H9 (cell line): ENCODE measurements around the gene CATSPERE. TPM values are rescaled to one million over a fixed set of nuclear protein-coding genes. Genes with fewer than 3 reads are reported as not detected.

ENCODE experiments used
- DNase-seq: peaks from one replicate; pipeline ENCODE4 v3.0.0-alpha.2; 2017
- H2AFZ ChIP-seq: one replicate; pipeline ENCODE4 v1.6.1; 2013; ENCODE audit warnings: mild to moderate bottlenecking, low read length, control low read depth, moderate library complexity
- H2AK5ac ChIP-seq: 2 replicates; pipeline ENCODE4 v1.6.1; 2013; ENCODE audit warnings: low read length, control low read depth, mixed read lengths; ENCODE audit not compliant: insufficient read length
- H2BK120ac ChIP-seq: one replicate; pipeline ENCODE4 v1.6.1; 2013; ENCODE audit warnings: low read depth, mild to moderate bottlenecking, low read length, control low read depth, inconsistent platforms; ENCODE audit not compliant: poor library complexity, severe bottlenecking
- H2BK12ac ChIP-seq: 2 replicates; pipeline ENCODE4 v1.6.1; 2013; ENCODE audit warnings: low read length, control low read depth, mixed read lengths, low read depth; ENCODE audit not compliant: insufficient read length
- H2BK15ac ChIP-seq: 2 replicates; pipeline ENCODE4 v1.6.1; 2013; ENCODE audit warnings: low read depth, low read length, control low read depth
- H2BK20ac ChIP-seq: one replicate; pipeline ENCODE4 v1.6.1; 2013; ENCODE audit warnings: low read depth, mild to moderate bottlenecking, low read length, control low read depth, inconsistent platforms; ENCODE audit not compliant: poor library complexity, severe bottlenecking
- H2BK5ac ChIP-seq: 2 replicates; pipeline ENCODE4 v1.6.1; 2013; ENCODE audit warnings: low read length, control low read depth, mixed read lengths; ENCODE audit not compliant: insufficient read length
- H3K14ac ChIP-seq: 2 replicates; pipeline ENCODE4 v1.6.1; 2013; ENCODE audit warnings: low read length, control low read depth; ENCODE audit not compliant: insufficient read depth
- H3K18ac ChIP-seq: 2 replicates; pipeline ENCODE4 v1.6.1; 2013; ENCODE audit warnings: low read depth, mild to moderate bottlenecking, mixed read lengths, low read length, control low read depth; ENCODE audit not compliant: insufficient read length
- H3K23ac ChIP-seq: 2 replicates; pipeline ENCODE4 v1.6.1; 2013; ENCODE audit warnings: low read length, control low read depth, mixed read lengths, low read depth; ENCODE audit not compliant: insufficient read length
- H3K23me2 ChIP-seq: 2 replicates; pipeline ENCODE4 v1.6.1; 2013; ENCODE audit warnings: low read depth, mild to moderate bottlenecking, mixed read lengths, low read length, control low read depth; ENCODE audit not compliant: insufficient read length, poor library complexity, severe bottlenecking
- H3K27ac ChIP-seq: 2 replicates; pipeline ENCODE4 v1.5.1; 2013; ENCODE audit warnings: low read length, control low read depth, mixed read lengths, low read depth; ENCODE audit not compliant: insufficient read length
- H3K27me3 ChIP-seq: 2 replicates; pipeline ENCODE4 v1.6.1; 2013; ENCODE audit warnings: low read length, control low read depth, inconsistent platforms; ENCODE audit not compliant: insufficient read depth
- H3K4ac ChIP-seq: 2 replicates; pipeline ENCODE4 v1.6.1; 2013; ENCODE audit warnings: low read depth, mild to moderate bottlenecking, control low read depth, inconsistent platforms, low read length, moderate library complexity
- H3K4me1 ChIP-seq: 2 replicates; pipeline ENCODE4 v1.6.1; 2013; ENCODE audit warnings: low read length, control low read depth, inconsistent platforms; ENCODE audit not compliant: insufficient read depth
- H3K4me2 ChIP-seq: 2 replicates; pipeline ENCODE4 v1.6.1; 2013; ENCODE audit warnings: low read length, control low read depth, mixed read lengths; ENCODE audit not compliant: insufficient read length, insufficient read depth
- H3K56ac ChIP-seq: 2 replicates; pipeline ENCODE4 v1.6.1; 2013; ENCODE audit warnings: low read depth, mild to moderate bottlenecking, mixed read lengths, low read length, control low read depth; ENCODE audit not compliant: insufficient read length
- H3K79me1 ChIP-seq: 2 replicates; pipeline ENCODE4 v1.6.1; 2013; ENCODE audit warnings: low read depth, mild to moderate bottlenecking, moderate library complexity, low read length, control low read depth, inconsistent platforms; ENCODE audit not compliant: insufficient read depth, poor library complexity, severe bottlenecking
- H3K79me2 ChIP-seq: 2 replicates; pipeline ENCODE4 v1.6.1; 2013; ENCODE audit warnings: low read length, control low read depth, inconsistent platforms; ENCODE audit not compliant: insufficient read depth
- H3K9ac ChIP-seq: 2 replicates; pipeline ENCODE4 v1.6.1; 2013; ENCODE audit warnings: low read length, control low read depth, mixed read lengths; ENCODE audit not compliant: insufficient read length; ENCODE audit errors: extremely low read depth
- H3K9me3 ChIP-seq: one replicate; pipeline ENCODE4 v1.6.1; 2013; ENCODE audit warnings: low read depth, low read length, inconsistent platforms; ENCODE audit not compliant: control insufficient read depth
- H3T11ph ChIP-seq: one replicate; pipeline ENCODE4 v1.6.1; 2013; ENCODE audit warnings: mild to moderate bottlenecking, low read length, control low read depth, inconsistent platforms
- H4K20me1 ChIP-seq: one replicate; pipeline ENCODE4 v1.6.1; 2013; ENCODE audit not compliant: control insufficient read depth, insufficient read length, insufficient read depth
- H4K5ac ChIP-seq: 2 replicates; pipeline ENCODE4 v1.6.1; 2013; ENCODE audit warnings: low read depth, mild to moderate bottlenecking, mixed read lengths, low read length, control low read depth; ENCODE audit not compliant: insufficient read length
- H4K8ac ChIP-seq: replicated peaks from 2 replicates; pipeline ENCODE4 v1.6.1; 2013; ENCODE audit warnings: low read length, control low read depth, mixed read lengths, low read depth; ENCODE audit not compliant: insufficient read length
- H4K91ac ChIP-seq: 2 replicates; pipeline ENCODE4 v1.6.1; 2013; ENCODE audit warnings: low read depth, mild to moderate bottlenecking, moderate library complexity, mixed read lengths, low read length, control low read depth; ENCODE audit not compliant: insufficient read length
- H3K27ac Mint-ChIP-seq, 3 experiments: 2 replicates in 2 of 3; 3 replicates in 1 of 3; pipeline ENCODE4 v1.8.0; 2020 to 2021; ENCODE audit warnings: mixed read lengths in 3 of 3, mild to moderate bottlenecking in 1 of 3, moderate library complexity in 1 of 3
- H3K27me3 Mint-ChIP-seq: 2 replicates; pipeline ENCODE4 v1.8.0; 2021; ENCODE audit warnings: low read depth, mild to moderate bottlenecking, moderate library complexity, mixed read lengths
- H3K36me3 Mint-ChIP-seq, 3 experiments: 2 replicates in 2 of 3; 3 replicates in 1 of 3; pipeline ENCODE4 v1.8.0; 2020 to 2021; ENCODE audit warnings: low read depth in 3 of 3, mixed read lengths in 3 of 3; ENCODE audit not compliant: insufficient read depth in 1 of 3
- H3K4me1 Mint-ChIP-seq, 2 experiments: 2 replicates each; pipeline ENCODE4 v1.8.0; 2020; ENCODE audit warnings: mixed read lengths in 2 of 2
- H3K4me3 Mint-ChIP-seq, 2 experiments: 2 replicates in 1 of 2; 3 replicates in 1 of 2; pipeline ENCODE4 v1.8.0; 2020 to 2021; ENCODE audit warnings: mild to moderate bottlenecking in 2 of 2, mixed read lengths in 2 of 2, moderate library complexity in 1 of 2
- H3K9me3 Mint-ChIP-seq, 2 experiments: 2 replicates in 1 of 2; 3 replicates in 1 of 2; pipeline ENCODE4 v1.8.0; 2020; ENCODE audit warnings: mild to moderate bottlenecking in 2 of 2, mixed read lengths in 2 of 2, moderate library complexity in 1 of 2
- WGBS: extraction: QIAGEN DNeasy Blood & Tissue Kit; methylation state at CpG from one replicate; pipeline ENCODE4 v1.1.7; 2013; ENCODE audit warnings: missing lambda C conversion rate, low lambda C conversion rate, mixed read lengths; ENCODE audit not compliant: insufficient read length; ENCODE audit errors: extremely low coverage; 5-methylcytosine and 5-hydroxymethylcytosine counted together
- total RNA-seq: library from RNA; stranded (reverse); gene quantifications from 2 replicates; pipeline ENCODE4 v1.2.1, GENCODE V29; 2021
- TF ChIP-seq, protein P1 (sequence below): fragments of 200-600 bp; sonication (generic); conservative IDR thresholded peaks from 3 replicates; pipeline ENCODE4 v1.8.0; 2021; ENCODE audit warnings: antibody characterized with exemption, mild to moderate bottlenecking

Gene CATSPERE
- total RNA-seq, 1 experiment from 2014 or later = 0.31 TPM

DNA sequence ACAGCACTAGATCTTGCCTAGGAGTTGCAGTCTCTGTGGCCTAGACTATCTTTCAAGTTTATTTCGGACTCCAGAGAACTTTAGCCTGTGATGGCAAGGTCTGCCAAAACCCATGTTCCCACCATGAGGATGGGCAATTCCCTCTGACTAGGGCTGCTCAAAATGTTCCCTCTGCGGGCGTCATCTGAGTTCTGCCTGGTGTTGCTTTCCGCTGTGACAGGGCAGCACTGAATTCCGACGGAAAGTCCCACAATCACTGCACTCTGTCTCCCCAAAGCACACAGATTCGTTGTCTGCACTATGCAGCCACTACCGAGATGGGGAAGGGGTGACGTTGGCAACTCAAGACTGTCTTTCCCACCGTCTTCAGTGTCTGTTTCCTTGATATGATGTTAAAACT, 75.2 kb downstream of the CATSPERE start:
- Histone ChIP-seq H2BK12ac (no peak overlapping the region), H3K23me2 (no peaks in the 10 kb centered on the region), H3K27me3 (no peaks in the 10 kb centered on the region), H3T11ph (no peak overlapping the region), H3K27ac (no peak overlapping the region), H2AK5ac (no peak overlapping the region), H3K14ac (no peak overlapping the region), H3K4me1 (no peaks in the 10 kb centered on the region), H3K4ac (no peak overlapping the region), H4K5ac (no peak overlapping the region), H2BK120ac (no peak overlapping the region), H3K4me2 (no peak overlapping the region), H4K20me1 (no peaks in the 10 kb centered on the region), H4K91ac (no peak overlapping the region), H3K79me1 (no peaks in the 10 kb centered on the region), H3K9me3 (no peaks in the 10 kb centered on the region), H2BK5ac (no peak overlapping the region), H4K8ac (no peak overlapping the region), H3K79me2 (no peaks in the 10 kb centered on the region), H2BK15ac (no peak overlapping the region), H2AFZ (no peak overlapping the region), H3K56ac (no peak overlapping the region), H2BK20ac (no peak overlapping the region), H3K9ac (no peak overlapping the region), H3K23ac (no peak overlapping the region), H3K18ac (no peak overlapping the region)
- TF ChIP-seq, protein P1, sequence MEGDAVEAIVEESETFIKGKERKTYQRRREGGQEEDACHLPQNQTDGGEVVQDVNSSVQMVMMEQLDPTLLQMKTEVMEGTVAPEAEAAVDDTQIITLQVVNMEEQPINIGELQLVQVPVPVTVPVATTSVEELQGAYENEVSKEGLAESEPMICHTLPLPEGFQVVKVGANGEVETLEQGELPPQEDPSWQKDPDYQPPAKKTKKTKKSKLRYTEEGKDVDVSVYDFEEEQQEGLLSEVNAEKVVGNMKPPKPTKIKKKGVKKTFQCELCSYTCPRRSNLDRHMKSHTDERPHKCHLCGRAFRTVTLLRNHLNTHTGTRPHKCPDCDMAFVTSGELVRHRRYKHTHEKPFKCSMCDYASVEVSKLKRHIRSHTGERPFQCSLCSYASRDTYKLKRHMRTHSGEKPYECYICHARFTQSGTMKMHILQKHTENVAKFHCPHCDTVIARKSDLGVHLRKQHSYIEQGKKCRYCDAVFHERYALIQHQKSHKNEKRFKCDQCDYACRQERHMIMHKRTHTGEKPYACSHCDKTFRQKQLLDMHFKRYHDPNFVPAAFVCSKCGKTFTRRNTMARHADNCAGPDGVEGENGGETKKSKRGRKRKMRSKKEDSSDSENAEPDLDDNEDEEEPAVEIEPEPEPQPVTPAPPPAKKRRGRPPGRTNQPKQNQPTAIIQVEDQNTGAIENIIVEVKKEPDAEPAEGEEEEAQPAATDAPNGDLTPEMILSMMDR = no peak
- no peak for DNase-seq
- H3K4me3 Mint-ChIP-seq = no peak overlapping the region
- peaks cover under 1 to 2% of the 10 kb centered on the region in 2 experiments; a peak in 2 of 5 replicates for H3K9me3 Mint-ChIP-seq
- WGBS = no CpG with 5 or more reads among the region's 10 CpGs
- peaks cover 1% of the 10 kb centered on the region; the same call in 1 of the 2 replicates for H3K27me3 Mint-ChIP-seq
- H3K4me1 Mint-ChIP-seq = peaks cover 0 to 2% of the 10 kb centered on the region in 2 experiments; a peak in 2 of 4 replicates
- peaks cover 0 to under 1% (median 0%) of the 10 kb centered on the region in 3 experiments; a peak in 1 of 7 replicates for H3K36me3 Mint-ChIP-seq
- no peak overlapping the region for H3K27ac Mint-ChIP-seq
